Frontal cortex (tissue), 4 donors: ENCODE data around the gene STAU1. TPM values are rescaled to one million over a fixed set of nuclear protein-coding genes. Genes with fewer than 3 reads are reported as not detected.
"Not testable (repeated sequence)": the region's sequence is repeated elsewhere in the genome, so short reads cannot be mapped to it uniquely, and the experiment has no call there.

Source experiments
- DNase-seq, 2 donors: peaks; one replicate each; pipeline ENCODE4 v3.0.0; 2012; ENCODE audit warnings: low spot score in 2 of 2
- FAIRE-seq: peaks from 2 replicates; lab custom pipeline; 2012; peaks lifted over from hg19 to GRCh38; lab: Jason Lieb, UNC
- total RNA-seq: library from RNA; depleted of rRNA; stranded (reverse); fragments of >200 nt; gene quantifications from one replicate; pipeline ENCODE4 v1.2.3, GENCODE V29; 2014
- donor health status: control.
- donor health status: control.
- donor health status: control.

Gene STAU1
- total RNA-seq: 46.5 TPM

- FAIRE-seq (no peak), DNase-seq (peak; percentile 98 to 99)
Observed at GRCh38 chr20:49187851-49188641, at the start of gene STAU1. Gene STAU1 (minus strand): TSS chr20:49188334. CDS start chr20:49166201, 22,133 bp downstream.

GRCh38 chr20:49237531-49237930 lies 49.4 kb upstream of the STAU1 start:
- FAIRE-seq (no peak), DNase-seq (no peak)

- DNase-seq (no peak), FAIRE-seq (no peak)
Observed at GRCh38 chr20:49236301-49236700, 48.2 kb upstream of the STAU1 start.

GRCh38 chr20:49234831-49235230 lies 46.7 kb upstream of the STAU1 start:
- no peak for FAIRE-seq
- DNase-seq: no peak

GRCh38 chr20:49233226-49233625 lies 45.1 kb upstream of the STAU1 start:
- FAIRE-seq (no peak), DNase-seq (no peak)

- FAIRE-seq (no peak), DNase-seq (no peak)
Observed at GRCh38 chr20:49231471-49231870, 43.3 kb upstream of the STAU1 start.

GRCh38 chr20:49230561-49231133 lies 42.5 kb upstream of the STAU1 start:
- DNase-seq (no peak), FAIRE-seq (no peak)

- no peak for FAIRE-seq
- no peak for DNase-seq
Observed at GRCh38 chr20:49230021-49230420, 41.9 kb upstream of the STAU1 start.

GRCh38 chr20:49229381-49229780 lies 41.2 kb upstream of the STAU1 start:
- DNase-seq: no peak
- FAIRE-seq: no peak

- FAIRE-seq (no peak), DNase-seq (no peak)
Observed at GRCh38 chr20:49228676-49229075, 40.5 kb upstream of the STAU1 start.

GRCh38 chr20:49225896-49226295 lies 37.8 kb upstream of the STAU1 start:
- DNase-seq: no peak
- no peak for FAIRE-seq

- peak in 1 of 2 donors; percentile 25 for DNase-seq
- FAIRE-seq: no peak
Observed at GRCh38 chr20:49219924-49220831, 32.0 kb upstream of the STAU1 start.

- FAIRE-seq: peak; percentile 94
- DNase-seq: peak; percentile 89 to 91
Observed at GRCh38 chr20:49219091-49219923, 31.2 kb upstream of the STAU1 start, which contains the start of gene DDX27. Gene DDX27 (plus strand): TSS chr20:49219416. CDS start chr20:49219449, 33 bp downstream.

GRCh38 chr20:49218739-49219090 lies 30.6 kb upstream of the STAU1 start:
- not testable (repeated sequence) for FAIRE-seq

GRCh38 chr20:49216991-49217578 lies 29.0 kb upstream of the STAU1 start:
- no peak for FAIRE-seq
- peak; percentile 57 to 64 for DNase-seq

More at GRCh38 chr20:49218739-49219090, 30.6 kb upstream of the STAU1 start:
- DNase-seq: not testable (repeated sequence)

- FAIRE-seq: no peak
Observed at GRCh38 chr20:49215232-49215631, 27.1 kb upstream of the STAU1 start.

GRCh38 chr20:49214571-49214970 lies 26.4 kb upstream of the STAU1 start:
- no peak for DNase-seq
- no peak for FAIRE-seq

More at GRCh38 chr20:49215232-49215631, 27.1 kb upstream of the STAU1 start:
- no peak for DNase-seq

GRCh38 chr20:49210757-49211110 lies 22.6 kb upstream of the STAU1 start:
- no peak for DNase-seq
- FAIRE-seq: no peak

GRCh38 chr20:49210101-49210756 lies 22.1 kb upstream of the STAU1 start:
- FAIRE-seq: no peak
- DNase-seq: no peak
